Trophoblast cell (in vitro differentiated cells and primary cell): Measurements from ENCODE around the gene USP44.

ENCODE experiments used
- DNase-seq, 2 donors: peaks; one replicate each; pipeline ENCODE4 v3.0.0-alpha.2; 2016
- H2AFZ ChIP-seq: 2 replicates; pipeline ENCODE4 v1.6.1; 2013; ENCODE audit warnings: low read length, moderate library complexity, mild to moderate bottlenecking; ENCODE audit not compliant: insufficient read depth, poor library complexity
- H2AK5ac ChIP-seq: 2 replicates; pipeline ENCODE4 v1.6.1; 2013; ENCODE audit warnings: mild to moderate bottlenecking, low read length
- H2BK120ac ChIP-seq: 2 replicates; pipeline ENCODE4 v1.6.1; 2013; ENCODE audit warnings: low read length, mild to moderate bottlenecking, moderate library complexity; ENCODE audit not compliant: insufficient read depth, poor library complexity
- H2BK12ac ChIP-seq: 2 replicates; pipeline ENCODE4 v1.6.1; 2013; ENCODE audit warnings: mild to moderate bottlenecking, low read length, moderate library complexity
- H2BK5ac ChIP-seq: 2 replicates; pipeline ENCODE4 v1.6.1; 2013; ENCODE audit warnings: low read length, low read depth, moderate library complexity, mild to moderate bottlenecking; ENCODE audit not compliant: poor library complexity
- H3K14ac ChIP-seq: 2 replicates; pipeline ENCODE4 v1.6.1; 2013; ENCODE audit warnings: mild to moderate bottlenecking, low read length
- H3K18ac ChIP-seq: 2 replicates; pipeline ENCODE4 v1.6.1; 2013; ENCODE audit warnings: mild to moderate bottlenecking, low read length
- H3K23ac ChIP-seq: 2 replicates; pipeline ENCODE4 v1.6.1; 2013; ENCODE audit warnings: low read length
- H3K27ac ChIP-seq: 2 replicates; pipeline ENCODE4 v1.5.1; 2013; ENCODE audit warnings: low read depth, mild to moderate bottlenecking, inconsistent platforms, low read length, moderate library complexity
- H3K27me3 ChIP-seq: 2 replicates; pipeline ENCODE4 v1.6.1; 2013; ENCODE audit warnings: inconsistent platforms, mild to moderate bottlenecking, low read length, moderate library complexity; ENCODE audit not compliant: insufficient read depth
- H3K36me3 ChIP-seq, 2 experiments: 1 replicate in 1 of 2; 2 replicates in 1 of 2; pipeline ENCODE4 v1.6.1; 2013; ENCODE audit warnings: low read length in 2 of 2, mild to moderate bottlenecking in 2 of 2, moderate library complexity in 1 of 2; ENCODE audit not compliant: insufficient read depth in 2 of 2, control insufficient read depth in 1 of 2
- H3K4ac ChIP-seq: 2 replicates; pipeline ENCODE4 v1.6.1; 2013; ENCODE audit warnings: low read depth, mild to moderate bottlenecking, low read length, moderate library complexity
- H3K4me1 ChIP-seq, 2 experiments: 1 replicate in 1 of 2; 2 replicates in 1 of 2; pipeline ENCODE4 v1.6.1; 2013; ENCODE audit warnings: low read length in 2 of 2, mild to moderate bottlenecking in 2 of 2, moderate library complexity in 1 of 2; ENCODE audit not compliant: insufficient read depth in 2 of 2, control insufficient read depth in 1 of 2
- H3K4me2 ChIP-seq: 2 replicates; pipeline ENCODE4 v1.6.1; 2013; ENCODE audit warnings: inconsistent platforms, mild to moderate bottlenecking, low read length, moderate library complexity
- H3K4me3 ChIP-seq: 2 replicates; pipeline ENCODE4 v1.5.1; 2013; ENCODE audit warnings: mild to moderate bottlenecking, low read depth, low read length, inconsistent platforms
- H3K79me1 ChIP-seq: one replicate; pipeline ENCODE4 v1.6.1; 2013; ENCODE audit warnings: low read length
- H3K79me2 ChIP-seq: 2 replicates; pipeline ENCODE4 v1.6.1; 2013; ENCODE audit warnings: low read length, mild to moderate bottlenecking; ENCODE audit not compliant: control insufficient read depth, insufficient read depth, poor library complexity
- H3K9ac ChIP-seq: 2 replicates; pipeline ENCODE4 v1.6.1; 2013; ENCODE audit warnings: mild to moderate bottlenecking, low read length
- H3K9me3 ChIP-seq: 2 replicates; pipeline ENCODE4 v1.6.1; 2013; ENCODE audit warnings: low read depth, mild to moderate bottlenecking, control low read depth, inconsistent platforms, low read length; ENCODE audit not compliant: insufficient read depth
- H4K12ac ChIP-seq: 2 replicates; pipeline ENCODE4 v1.6.1; 2013; ENCODE audit warnings: low read depth, mild to moderate bottlenecking, low read length, moderate library complexity
- H4K8ac ChIP-seq: 2 replicates; pipeline ENCODE4 v1.6.1; 2013; ENCODE audit warnings: low read depth, mild to moderate bottlenecking, low read length, moderate library complexity
- H4K91ac ChIP-seq: one replicate; pipeline ENCODE4 v1.6.1; 2013; ENCODE audit warnings: low read depth, mild to moderate bottlenecking, low read length, moderate library complexity
- WGBS: extraction: QIAGEN DNeasy Blood & Tissue Kit; methylation state at CpG from one replicate; pipeline ENCODE4 v1.1.7; 2013; ENCODE audit warnings: missing lambda C conversion rate; ENCODE audit not compliant: insufficient read length, insufficient coverage; ENCODE audit errors: extremely low coverage; 5-methylcytosine and 5-hydroxymethylcytosine counted together

Gene USP44

GRCh38 chr12:95545303-95545702 lies 6.0 kb downstream of the USP44 start:
- no peak overlapping the region for H2AK5ac ChIP-seq
- H2AFZ ChIP-seq, result no peak overlapping the region
- H3K4me1 ChIP-seq, result peaks cover 9 to 11% of the 10 kb centered on the region in 2 experiments
- no peak overlapping the region for H2BK5ac ChIP-seq
- no CpG with 5 or more reads among the region's 4 CpGs for WGBS
- no peak overlapping the region for H3K4me2 ChIP-seq
- H4K91ac ChIP-seq, result no peak overlapping the region
- H3K79me2 ChIP-seq, result no peaks in the 10 kb centered on the region
- H3K79me1 ChIP-seq, result no peaks in the 10 kb centered on the region
- H3K4ac ChIP-seq, result no peak overlapping the region
- no peak overlapping the region for H3K27ac ChIP-seq
- H3K9ac ChIP-seq, result no peak overlapping the region
- no peaks in the 10 kb centered on the region for H3K36me3 ChIP-seq
- no peak overlapping the region for H4K12ac ChIP-seq
- no peak overlapping the region for H3K23ac ChIP-seq
- peaks cover 6% of the 10 kb centered on the region for H3K9me3 ChIP-seq
- H3K27me3 ChIP-seq, result peaks cover 31% of the 10 kb centered on the region
- no peak overlapping the region for H4K8ac ChIP-seq
- H3K18ac ChIP-seq, result no peak overlapping the region
- H2BK120ac ChIP-seq, result no peak overlapping the region
- H3K4me3 ChIP-seq, result no peak overlapping the region
- no peak overlapping the region for H3K14ac ChIP-seq
- no peak for DNase-seq
- no peak overlapping the region for H2BK12ac ChIP-seq

GRCh38 chr12:95544756-95545155 lies 6.5 kb downstream of the USP44 start:
- H3K9me3 ChIP-seq, result peaks cover 6% of the 10 kb centered on the region
- WGBS, result no CpG with 5 or more reads among the region's 3 CpGs
- H3K36me3 ChIP-seq, result no peaks in the 10 kb centered on the region
- H2BK5ac ChIP-seq, result no peak overlapping the region
- peaks cover 9 to 11% of the 10 kb centered on the region in 2 experiments for H3K4me1 ChIP-seq
- H2BK12ac ChIP-seq, result no peak overlapping the region
- no peak overlapping the region for H3K18ac ChIP-seq
- no peak overlapping the region for H3K9ac ChIP-seq
- H3K23ac ChIP-seq, result no peak overlapping the region
- peaks cover 29% of the 10 kb centered on the region for H3K27me3 ChIP-seq
- H4K12ac ChIP-seq, result no peak overlapping the region
- H4K91ac ChIP-seq, result no peak overlapping the region
- H3K4ac ChIP-seq, result no peak overlapping the region
- H2BK120ac ChIP-seq, result no peak overlapping the region
- H3K79me1 ChIP-seq, result no peaks in the 10 kb centered on the region
- H3K4me3 ChIP-seq, result no peak overlapping the region
- no peak overlapping the region for H4K8ac ChIP-seq
- no peak overlapping the region for H3K14ac ChIP-seq
- DNase-seq, result no peak
- no peak overlapping the region for H3K27ac ChIP-seq
- no peak overlapping the region for H2AK5ac ChIP-seq
- H3K4me2 ChIP-seq, result no peak overlapping the region
- no peak overlapping the region for H2AFZ ChIP-seq
- no peaks in the 10 kb centered on the region for H3K79me2 ChIP-seq

- Histone ChIP-seq H2BK5ac (no peak overlapping the region), H4K8ac (no peak overlapping the region), H3K79me1 (no peaks in the 10 kb centered on the region), H3K4me2 (no peak overlapping the region), H2AK5ac (no peak overlapping the region), H3K4ac (no peak overlapping the region), H3K36me3 (no peaks in the 10 kb centered on the region), H3K9me3 (no peaks in the 10 kb centered on the region), H3K18ac (no peak overlapping the region), H4K91ac (no peak overlapping the region), H3K14ac (no peak overlapping the region), H3K79me2 (no peaks in the 10 kb centered on the region), H3K4me3 (no peak overlapping the region), H2BK12ac (no peak overlapping the region), H3K27me3 (peaks cover 14% of the 10 kb centered on the region), H3K9ac (no peak overlapping the region), H2AFZ (no peak overlapping the region), H2BK120ac (no peak overlapping the region), H3K27ac (no peak overlapping the region), H3K4me1 (peaks cover 4% of the 10 kb centered on the region in 2 experiments), H4K12ac (no peak overlapping the region), H3K23ac (no peak overlapping the region)
- DNase-seq, result no peak
- no CpG with 5 or more reads among the region's 7 CpGs for WGBS
Measured at GRCh38 chr12:95543305-95543704, 8.0 kb downstream of the USP44 start.

- peaks cover 1% of the 10 kb centered on the region for H3K27me3 ChIP-seq
- WGBS, result no CpG with 5 or more reads among the region's 7 CpGs
- H3K4me1 ChIP-seq, result no peaks in the 10 kb centered on the region
- no peak for DNase-seq
- H3K18ac ChIP-seq, result no peak overlapping the region
- no peak overlapping the region for H3K27ac ChIP-seq
- H3K14ac ChIP-seq, result no peak overlapping the region
- no peak overlapping the region for H2AFZ ChIP-seq
- H3K79me2 ChIP-seq, result no peaks in the 10 kb centered on the region
- no peak overlapping the region for H2AK5ac ChIP-seq
- no peak overlapping the region for H3K4me3 ChIP-seq
- H3K36me3 ChIP-seq, result no peaks in the 10 kb centered on the region
- no peak overlapping the region for H3K4me2 ChIP-seq
- no peak overlapping the region for H3K9ac ChIP-seq
- H4K8ac ChIP-seq, result no peak overlapping the region
- H4K12ac ChIP-seq, result no peak overlapping the region
- H3K79me1 ChIP-seq, result no peaks in the 10 kb centered on the region
- H4K91ac ChIP-seq, result no peak overlapping the region
- H3K9me3 ChIP-seq, result no peaks in the 10 kb centered on the region
- no peak overlapping the region for H3K23ac ChIP-seq
- H2BK5ac ChIP-seq, result no peak overlapping the region
- H2BK120ac ChIP-seq, result no peak overlapping the region
- no peak overlapping the region for H3K4ac ChIP-seq
- no peak overlapping the region for H2BK12ac ChIP-seq
Measured at GRCh38 chr12:95541436-95541835, 9.8 kb downstream of the USP44 start.
